Transverse colon (tissue), 3 donors: Measurements from ENCODE around the gene ASIC2.

Experiments used
- CTCF ChIP-seq, 5 experiments: fragments of 200-600 bp in 3 of 5; fragments of 450-650 bp in 2 of 5; sonication (generic) in 3 of 5; IDR thresholded peaks; 1 replicate in 2 of 5; 2 replicates in 3 of 5; pipeline ENCODE4 v1.5.1; 2016 to 2017; ENCODE audit warnings: antibody characterized with exemption in 5 of 5, inconsistent platforms in 3 of 5, mild to moderate bottlenecking in 2 of 5, moderate library complexity in 1 of 5
- POLR2A ChIP-seq: fragments of 450-650 bp; IDR thresholded peaks from one replicate; pipeline ENCODE4 v1.6.1; 2016; ENCODE audit warnings: antibody characterized with exemption, mild to moderate bottlenecking, moderate library complexity

- no peak for TF ChIP-seq CTCF (IDR thresholded peaks at IDR 0.05)
- no peak for TF ChIP-seq POLR2A
Observed at GRCh38 chr17:33054412-33054811, 238.7 kb downstream of the ASIC2 start.
